Left colon (tissue), 2 donors: ENCODE results near the gene TRUB2. TPM values are rescaled to one million over a fixed set of nuclear protein-coding genes. Genes with fewer than 3 reads are reported as not detected.
"Not testable (repeated sequence)": the region's sequence is repeated elsewhere in the genome, so short reads cannot be mapped to it uniquely, and the experiment has no call there.

Source experiments
- ATAC-seq: fragments of 200-7000 bp; cut with Tn5 transposase; one replicate; pipeline ENCODE4 v1.9.1; 2020; ENCODE audit warnings: mild to moderate bottlenecking, moderate library complexity
- DNase-seq, 2 donors: peaks; one replicate each; pipeline ENCODE4 v3.0.0-alpha.2; 2020
- intact Hi-C, 2 donors: fragments of 100-400 bp; cut with DNase I in 1 of 2; cut with micrococcal nuclease in 1 of 2; formaldehyde crosslinking; loops; one replicate each; pipeline versions ENCODE4 v1.11.2 to v1.14.0; 2022; cut with DNase I, micrococcal nuclease
- total RNA-seq, 2 donors: library from RNA; stranded (reverse); fragmentation: NEBNext Ultra II Directional; extraction: Animal tissue kit (Norgen Biotek cat#: 25700); gene quantifications; one replicate each; pipeline ENCODE4 v1.2.1, GENCODE V29; 2021
- donor health status: DM: no; HTN: no; CAD: no.
- donor health status: DM: yes; HTN: yes; CAD: no.

Gene TRUB2
- total RNA-seq, 2 donors from 2014 or later: 22.5 to 28.7 TPM

DNA sequence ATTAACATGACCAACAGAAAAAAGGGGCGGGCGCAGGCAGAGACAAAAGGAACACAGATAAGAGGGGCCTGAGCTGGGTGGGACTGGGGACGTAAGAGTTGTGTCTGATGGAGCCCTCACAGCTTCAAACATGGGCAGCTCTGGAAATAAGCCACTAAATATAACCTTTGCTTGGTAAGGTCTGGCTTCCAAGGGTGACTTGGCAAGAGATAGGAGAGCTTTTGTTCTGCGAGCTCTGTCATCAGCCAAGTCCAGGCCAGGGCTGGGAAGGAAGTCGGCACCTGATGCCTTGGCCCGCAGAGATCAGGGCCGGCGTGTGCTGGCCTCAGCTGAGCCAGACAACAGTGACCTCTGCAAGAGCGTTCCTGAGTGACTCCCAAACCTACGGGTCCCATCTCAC is 11.8 kb downstream of the TRUB2 start:
- DNase-seq (no peak), ATAC-seq (no peak)
- intact Hi-C loops: no loop called here

DNA sequence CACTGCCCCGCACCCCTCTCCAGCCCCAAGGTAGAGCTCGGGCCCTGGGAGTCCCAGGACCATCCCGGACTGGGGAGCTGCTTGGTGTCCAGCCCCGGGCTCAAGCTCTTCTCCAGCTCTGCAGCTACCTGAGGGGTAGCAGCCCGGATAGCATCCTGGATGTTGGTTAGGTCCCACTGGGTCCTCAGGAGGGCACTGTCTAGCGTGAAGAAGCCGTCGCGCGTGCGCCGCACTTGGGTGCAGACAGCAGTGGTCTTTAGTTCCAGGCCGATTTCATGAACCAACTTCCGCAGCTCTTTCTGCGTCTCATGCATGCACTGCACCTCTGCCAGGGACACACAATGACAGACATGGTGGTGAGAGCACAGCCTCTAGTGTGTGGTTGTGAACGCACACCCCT is 12.7 kb downstream of the TRUB2 start:
- ATAC-seq (no peak), DNase-seq (no peak)
- intact Hi-C loops: no loop called here

DNA sequence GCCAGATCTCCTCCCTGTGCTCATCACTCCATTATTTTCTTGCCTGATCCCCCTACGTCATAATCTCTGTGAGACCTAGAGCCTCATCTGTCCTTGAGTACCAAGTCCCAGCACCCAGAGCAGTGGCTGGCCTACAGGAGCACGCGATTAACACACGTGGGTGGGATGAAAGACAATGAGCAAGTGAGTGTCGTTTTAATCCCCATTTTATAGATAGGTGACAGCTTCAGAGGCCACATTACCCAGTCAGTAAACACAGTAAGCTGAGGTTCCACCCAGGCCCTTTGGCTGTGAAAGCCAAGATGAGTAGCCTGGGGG is 17.3 kb downstream of the TRUB2 start:
- DNase-seq (no peak), ATAC-seq (peak; percentile 73)
- intact Hi-C loops: no loop called here

GRCh38 chr9:128304136-128304970 is 17.9 kb downstream of the TRUB2 start:
- intact Hi-C loops: no loop called here
- DNase-seq: no peak
- ATAC-seq: peak; percentile 14

- peak in 1 of 2 donors; percentile 36 for DNase-seq
- ATAC-seq: peak; percentile 23
- intact Hi-C loops: no loop called here
These were observed 23.4 kb downstream of the TRUB2 start for GRCh38 chr9:128298535-128299482.

- peak; percentile 28 for ATAC-seq
- no peak for DNase-seq
- intact Hi-C loops: no loop called here
These were observed 24.9 kb downstream of the TRUB2 start for GRCh38 chr9:128297221-128297773.

GRCh38 chr9:128296340-128297220 is 25.7 kb downstream of the TRUB2 start:
- DNase-seq: peak; percentile 28 to 55
- intact Hi-C loops: no loop called here
- ATAC-seq: peak; percentile 82

GRCh38 chr9:128294142-128294541 is 28.1 kb downstream of the TRUB2 start:
- intact Hi-C loops: no loop called here
- ATAC-seq: no peak

GRCh38 chr9:128293091-128293490 is 29.2 kb downstream of the TRUB2 start:
- ATAC-seq: no peak
- no peak for DNase-seq
- intact Hi-C loops: no loop called here

More at GRCh38 chr9:128294142-128294541, 28.1 kb downstream of the TRUB2 start:
- no peak for DNase-seq

DNA sequence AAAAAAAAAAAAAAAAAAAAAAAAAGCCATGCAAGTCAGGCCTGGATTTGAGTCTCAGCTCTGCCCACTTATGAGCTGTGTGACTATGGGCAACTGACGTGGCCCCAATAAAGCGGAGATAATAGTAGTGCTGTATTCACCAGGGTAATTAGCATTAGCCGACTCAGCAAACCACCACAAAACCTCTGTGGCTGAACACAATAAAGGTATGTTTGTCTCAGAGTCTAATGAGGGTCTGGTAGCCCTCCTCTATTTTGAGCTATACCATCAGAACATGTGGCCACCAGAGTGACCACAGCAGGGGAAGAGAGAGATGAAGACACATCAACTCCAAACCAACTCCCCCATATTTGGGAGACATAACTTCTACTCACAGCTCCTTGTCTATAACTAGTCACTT is 30.2 kb downstream of the TRUB2 start:
- no peak for ATAC-seq
- intact Hi-C loops: no loop called here
- DNase-seq: no peak

- intact Hi-C loops: no loop called here
- ATAC-seq (no peak), DNase-seq (no peak)
These were observed 33.8 kb downstream of the TRUB2 start for GRCh38 chr9:128288273-128289004.

DNA sequence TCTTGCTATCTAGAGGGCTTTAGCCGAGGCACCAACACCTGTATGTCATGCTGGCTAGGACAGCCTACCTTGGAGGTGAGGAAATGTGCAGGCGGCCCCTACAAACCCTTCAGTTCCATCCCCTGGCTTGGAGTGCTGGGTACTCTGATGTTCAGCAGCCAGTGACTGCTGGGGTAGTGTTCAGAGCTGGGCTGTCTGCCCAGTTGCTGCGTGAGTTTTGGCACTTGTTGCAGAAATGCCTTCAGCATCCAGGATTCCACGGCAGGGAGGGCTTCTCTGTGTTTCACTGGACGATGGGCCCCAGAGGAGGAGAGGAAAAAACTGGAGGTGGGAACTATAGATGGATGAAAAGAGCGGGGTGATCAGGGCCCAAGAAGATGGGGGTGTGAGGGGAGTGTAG is 35.8 kb downstream of the TRUB2 start:
- intact Hi-C loops: no loop called here
- ATAC-seq (no peak), DNase-seq (no peak)

DNA sequence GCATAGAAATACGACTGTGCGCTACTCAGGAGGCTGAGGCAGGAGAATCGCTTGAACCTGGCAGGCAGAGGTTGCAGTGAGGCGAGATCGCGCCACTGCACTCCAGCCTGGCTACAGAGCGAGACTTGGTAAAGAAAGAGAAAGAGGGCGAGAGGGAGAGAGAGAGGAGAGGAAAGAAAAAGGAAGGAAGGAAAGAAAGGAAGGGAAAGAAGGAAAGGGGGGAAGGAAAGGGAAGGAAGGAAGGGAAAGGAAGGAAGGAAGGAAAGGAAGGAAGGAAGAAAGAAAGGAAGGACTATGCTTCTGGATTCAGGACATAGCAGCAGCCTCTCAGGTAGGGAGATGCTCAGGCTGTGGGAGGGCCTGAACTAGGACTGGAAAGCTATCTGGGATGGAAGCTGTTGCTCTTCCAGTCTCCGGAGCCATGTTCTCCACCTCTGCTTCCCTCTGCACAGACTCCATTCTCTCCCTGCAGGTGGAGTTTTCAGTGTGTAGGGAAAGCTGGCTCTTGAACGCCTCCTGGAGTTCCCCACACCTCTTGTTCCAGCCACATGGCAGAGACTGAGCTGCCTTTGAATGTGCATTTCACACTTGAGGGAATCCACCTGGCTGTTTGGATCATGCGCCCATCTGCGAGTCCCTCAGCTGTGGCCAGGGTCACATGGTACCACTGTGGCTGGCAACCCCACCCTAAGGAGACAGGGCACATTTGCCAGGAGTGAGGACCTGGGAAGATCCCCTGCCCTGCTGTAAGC is 37.0 kb downstream of the TRUB2 start:
- DNase-seq (no peak), ATAC-seq (no peak)
- intact Hi-C loops: no loop called here

GRCh38 chr9:128282500-128282899 is 39.7 kb downstream of the TRUB2 start:
- intact Hi-C loops: no loop called here
- ATAC-seq: no peak
- DNase-seq: no peak

DNA sequence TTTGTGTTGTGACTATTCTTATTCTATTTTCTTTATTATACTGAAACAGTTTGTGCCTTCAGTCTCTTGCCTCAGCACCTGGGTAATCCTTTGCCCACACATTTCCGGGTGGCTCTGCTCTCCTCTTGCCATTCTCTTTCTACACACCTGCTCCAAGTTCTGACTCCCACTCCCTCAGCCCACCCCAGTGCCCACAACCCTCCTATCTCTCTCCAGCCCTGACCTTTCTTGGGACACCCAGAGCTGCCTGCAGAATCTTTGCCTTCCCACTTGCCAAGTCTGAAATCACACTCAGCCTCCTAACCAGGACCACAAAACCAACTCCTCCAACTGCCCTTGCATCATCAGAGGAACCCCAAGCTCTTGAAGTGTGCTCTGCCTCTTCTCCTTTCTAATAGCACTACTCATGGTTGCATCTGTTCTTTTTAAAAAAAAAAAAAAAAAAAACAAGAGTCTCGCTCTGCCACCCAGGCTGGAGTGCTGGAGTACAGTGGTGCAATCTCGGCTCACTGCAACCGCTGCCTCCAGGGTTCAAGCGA is 42.1 kb downstream of the TRUB2 start:
- intact Hi-C loops: no loop called here
- ATAC-seq (no peak), DNase-seq (no peak)

GRCh38 chr9:128279088-128280073 is 42.9 kb downstream of the TRUB2 start:
- DNase-seq, intact Hi-C loops, ATAC-seq: not testable (repeated sequence)
